Mesodermal cell (in vitro differentiated cells): ENCODE results near the gene COL4A2.

Experiments
- H3K27ac ChIP-seq: 2 replicates; pipeline ENCODE4 v1.7.0; 2013; ENCODE audit warnings: mild to moderate bottlenecking, low read depth, low read length, moderate library complexity; ENCODE audit not compliant: severe bottlenecking
- H3K36me3 ChIP-seq: 2 replicates; pipeline ENCODE4 v1.7.1; 2013; ENCODE audit warnings: mild to moderate bottlenecking, low read length, moderate library complexity; ENCODE audit not compliant: control insufficient read depth, insufficient read depth
- H3K4me1 ChIP-seq: one replicate; pipeline ENCODE4 v1.7.1; 2013; ENCODE audit warnings: mild to moderate bottlenecking, low read length; ENCODE audit not compliant: insufficient read depth, control insufficient read depth, poor library complexity, severe bottlenecking
- H3K4me3 ChIP-seq: 2 replicates; pipeline ENCODE4 v1.7.0; 2013; ENCODE audit warnings: low read length, control low read depth, mild to moderate bottlenecking; ENCODE audit not compliant: insufficient read depth, poor library complexity, severe bottlenecking; ENCODE audit errors: extremely low read depth
- H3K9me3 ChIP-seq: 2 replicates; pipeline ENCODE4 v1.7.1; 2013; ENCODE audit warnings: mild to moderate bottlenecking, low read length, moderate library complexity; ENCODE audit not compliant: control insufficient read depth
- WGBS, 2 experiments: methylation state at CpG; one replicate each; pipeline ENCODE4 v1.1.5; 2013; ENCODE audit warnings: missing lambda C conversion rate in 2 of 2; ENCODE audit not compliant: insufficient coverage in 2 of 2; 5-methylcytosine and 5-hydroxymethylcytosine counted together

COL4A2 gene

DNA sequence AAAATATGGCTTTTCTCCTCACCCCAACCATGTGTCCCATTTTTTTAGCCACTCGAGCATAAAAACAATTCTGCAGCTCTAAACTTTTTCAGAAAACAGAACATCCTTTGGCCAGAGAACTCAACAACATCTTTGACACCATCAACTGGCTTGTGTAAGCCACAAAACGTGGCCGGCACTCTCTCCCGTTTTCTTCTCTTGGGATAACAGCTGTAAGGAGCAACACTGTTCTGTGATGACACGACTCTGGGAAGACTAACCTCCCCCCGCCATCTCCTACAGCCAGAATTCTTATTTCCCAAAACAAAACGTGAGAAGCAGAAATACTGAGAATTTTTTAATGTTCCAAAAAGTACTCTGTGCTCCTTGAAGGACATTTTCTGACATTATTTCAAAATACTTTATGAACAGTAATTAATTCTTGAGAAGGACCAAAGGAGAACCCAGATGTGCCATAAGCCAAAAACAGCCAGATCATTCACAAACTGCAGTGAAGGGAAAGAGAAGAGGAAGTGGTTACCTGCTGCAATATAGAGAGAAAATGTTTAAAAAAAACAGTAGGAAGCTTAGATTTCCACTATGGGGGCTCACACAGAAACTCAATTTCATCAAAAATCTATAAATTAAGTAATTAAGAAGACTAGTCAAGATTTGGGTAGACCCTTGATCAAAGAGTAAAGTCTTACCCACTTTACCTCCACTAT lies 25.9 kb upstream of the COL4A2 start:
- 89 to 98% methylated on average over 4 to 5 of the region's 7 CpGs for WGBS, 2 experiments
- H3K4me1 ChIP-seq: peaks cover 7% of the 10 kb centered on the region
- H3K9me3 ChIP-seq: no peaks in the 10 kb centered on the region
- no peak overlapping the region for H3K4me3 ChIP-seq
- peaks cover 55% of the 10 kb centered on the region for H3K36me3 ChIP-seq
- no peak overlapping the region for H3K27ac ChIP-seq

DNA sequence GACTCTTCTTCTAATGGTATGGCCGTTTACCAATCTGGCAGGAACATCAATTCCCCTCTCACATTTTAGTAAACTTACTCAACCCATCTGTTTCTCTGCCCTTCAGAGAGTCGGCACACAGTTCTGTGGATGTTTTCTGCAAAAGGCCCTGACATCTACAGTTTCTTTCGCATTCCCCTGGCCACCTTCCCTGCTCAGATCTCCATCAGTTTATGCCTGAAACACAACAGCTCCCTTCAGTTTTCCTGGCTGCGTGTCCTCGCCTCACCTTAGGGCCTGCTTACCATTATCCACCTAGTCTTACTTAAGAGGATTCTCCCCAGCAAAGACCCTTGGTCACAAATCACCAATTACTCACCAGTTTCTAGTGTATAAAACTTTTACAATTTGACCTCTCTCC lies 25.3 kb upstream of the COL4A2 start:
- H3K4me3 ChIP-seq: no peak overlapping the region
- H3K4me1 ChIP-seq: peaks cover 7% of the 10 kb centered on the region
- 93% methylated on average over 5 of the region's 5 CpGs for WGBS, 2 experiments
- H3K9me3 ChIP-seq: no peaks in the 10 kb centered on the region
- peaks cover 59% of the 10 kb centered on the region for H3K36me3 ChIP-seq
- no peak overlapping the region for H3K27ac ChIP-seq

DNA sequence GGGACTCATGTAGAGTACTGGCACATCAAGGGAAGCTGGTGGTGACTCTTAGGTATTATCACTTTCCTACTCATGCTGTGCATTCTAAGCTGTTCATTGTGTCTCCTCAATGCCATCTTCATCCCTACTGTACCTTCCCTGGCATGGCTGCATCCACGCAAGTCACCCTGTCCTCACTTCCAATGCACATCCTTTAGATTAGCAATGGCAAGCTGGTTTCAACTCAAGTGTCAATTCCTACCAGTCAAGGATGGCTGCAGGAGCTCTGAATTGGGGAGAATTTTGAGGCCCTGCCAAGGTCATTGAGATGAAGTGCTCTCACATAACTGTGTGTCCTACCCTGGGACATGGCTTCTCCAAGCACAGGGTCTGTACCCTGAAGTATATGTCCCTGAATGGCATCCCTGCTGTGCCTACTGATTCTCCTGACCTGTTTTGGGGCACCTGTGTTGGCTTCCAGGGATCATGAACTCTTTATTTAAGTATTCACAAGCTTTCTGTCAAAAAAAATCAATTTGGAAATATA lies 24.7 kb upstream of the COL4A2 start:
- WGBS, 2 experiments: 100% methylated on average over 1 of the region's 1 CpG
- peaks cover 5% of the 10 kb centered on the region for H3K4me1 ChIP-seq
- H3K27ac ChIP-seq: no peak overlapping the region
- no peaks in the 10 kb centered on the region for H3K9me3 ChIP-seq
- H3K36me3 ChIP-seq: peaks cover 61% of the 10 kb centered on the region
- H3K4me3 ChIP-seq: no peak overlapping the region

DNA sequence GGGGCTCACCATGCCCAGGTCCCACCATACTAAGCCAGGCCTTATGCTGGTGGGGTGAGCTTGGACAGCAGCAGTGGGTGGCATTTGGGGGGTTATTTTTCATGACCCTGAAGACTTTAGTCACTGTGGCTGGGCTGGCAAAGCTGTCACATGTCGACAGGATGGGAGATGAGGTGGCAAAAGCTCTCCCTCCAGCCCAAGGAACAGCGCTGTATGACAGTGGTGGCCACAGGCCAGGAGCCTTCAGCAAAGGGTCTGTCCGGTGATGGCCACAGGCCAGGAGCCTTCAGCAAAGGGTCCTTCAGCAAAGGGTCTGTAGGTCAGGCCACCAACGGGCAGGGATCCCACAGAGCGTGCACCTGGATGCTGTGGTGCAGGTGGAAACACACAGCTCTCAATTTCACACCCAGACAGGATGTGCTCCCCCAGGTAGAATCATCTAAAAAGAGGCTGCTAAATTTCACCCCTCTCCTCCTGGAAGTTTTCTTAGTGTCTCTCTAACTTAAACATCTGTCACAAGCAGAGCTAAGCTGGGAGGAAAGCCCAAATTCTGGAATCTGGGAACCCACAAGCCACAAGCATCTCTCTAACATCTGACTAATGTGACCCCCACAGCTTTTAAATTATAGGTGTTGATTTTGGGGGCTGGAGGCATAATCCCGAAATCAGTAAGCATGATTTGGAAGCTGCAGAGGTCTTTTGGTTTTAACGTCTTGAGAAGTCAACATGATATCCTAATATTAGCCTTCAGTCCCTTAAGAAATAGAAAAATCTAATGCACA lies 23.2 kb upstream of the COL4A2 start:
- H3K36me3 ChIP-seq: peaks cover 68% of the 10 kb centered on the region
- H3K27ac ChIP-seq: no peak overlapping the region
- H3K4me3 ChIP-seq: no peak overlapping the region
- no peaks in the 10 kb centered on the region for H3K9me3 ChIP-seq
- 87 to 100% methylated on average over 5 of the region's 7 CpGs for WGBS, 2 experiments
- H3K4me1 ChIP-seq: no peaks in the 10 kb centered on the region

DNA sequence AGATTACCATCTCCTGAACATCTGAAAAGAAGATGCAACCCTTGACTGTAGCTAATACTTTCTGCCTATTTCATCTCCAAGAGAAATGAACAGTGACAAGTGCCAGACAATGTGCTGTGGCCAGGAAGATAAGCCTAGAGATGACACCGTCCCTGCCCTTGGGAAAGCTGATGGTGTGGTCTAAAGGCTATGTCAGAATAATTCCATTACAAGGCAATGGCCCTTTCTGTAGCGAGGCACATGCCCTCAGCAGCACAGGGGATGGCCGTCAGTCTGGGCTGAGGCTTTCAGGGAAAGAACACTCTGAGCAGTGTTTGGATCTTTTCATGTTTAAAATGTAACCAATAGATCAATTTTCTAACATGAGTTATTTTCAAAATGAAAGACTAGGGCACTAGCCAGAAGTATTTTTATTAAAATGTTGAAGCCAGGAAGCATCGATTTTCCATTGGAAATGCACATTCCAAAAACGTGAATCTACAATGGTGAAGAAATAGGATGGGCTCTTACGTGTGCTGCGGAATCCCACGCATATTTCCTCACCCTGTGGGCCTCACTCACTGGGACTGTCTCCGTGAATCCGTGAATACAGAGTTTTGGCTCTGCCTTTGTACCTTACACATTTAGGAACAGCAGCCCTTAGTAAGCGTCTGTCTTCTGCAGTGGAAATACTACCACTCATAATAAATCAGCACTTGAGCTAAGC lies 22.2 kb upstream of the COL4A2 start:
- Histone ChIP-seq H3K4me3 (no peak overlapping the region), H3K27ac (no peak overlapping the region), H3K4me1 (no peaks in the 10 kb centered on the region), H3K36me3 (peaks cover 71% of the 10 kb centered on the region), H3K9me3 (no peaks in the 10 kb centered on the region)
- WGBS, 2 experiments: 86 to 89% methylated on average over 6 to 7 of the region's 11 CpGs

DNA sequence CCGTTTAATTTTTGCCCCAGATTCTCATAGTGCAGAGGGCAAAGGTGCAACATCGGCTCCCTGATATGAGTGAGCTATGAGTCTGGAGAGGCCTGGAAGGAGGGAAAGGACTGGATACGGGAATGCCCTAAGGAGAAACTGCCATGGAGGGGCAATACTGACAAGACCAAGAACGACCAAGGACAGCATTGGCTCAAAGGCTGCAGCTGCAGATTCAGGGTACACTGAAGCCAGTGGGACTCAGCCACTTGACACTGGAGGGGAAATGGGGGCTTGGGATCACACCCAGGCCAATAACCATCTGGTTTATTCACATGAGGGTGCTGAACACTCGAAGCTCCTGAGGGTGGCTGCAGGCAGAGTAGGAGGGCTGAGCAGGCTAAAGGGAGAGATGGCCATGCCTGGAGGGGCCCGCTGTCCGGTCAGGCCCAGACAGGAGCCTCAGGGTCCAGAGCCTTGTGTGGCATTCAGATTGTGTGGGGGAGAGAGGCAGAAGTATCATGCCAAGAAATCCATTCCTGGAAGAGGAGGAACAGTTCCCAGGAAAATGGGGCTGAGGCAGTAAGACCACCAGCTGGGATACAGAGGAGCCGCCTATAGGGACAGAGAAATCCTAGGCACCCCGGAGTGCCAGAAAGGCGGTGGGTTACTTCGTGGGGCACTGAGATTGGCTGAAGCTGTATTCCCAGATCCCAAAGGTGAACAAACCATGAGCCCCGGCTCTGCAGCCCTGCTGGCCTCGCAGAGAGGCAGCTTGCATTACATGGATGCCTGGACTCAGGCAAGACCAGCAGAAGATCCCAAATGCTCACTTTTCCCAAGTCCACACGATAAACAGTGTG lies 20.9 kb upstream of the COL4A2 start:
- Histone ChIP-seq H3K9me3 (no peaks in the 10 kb centered on the region), H3K27ac (no peak overlapping the region), H3K4me3 (no peak overlapping the region), H3K36me3 (peaks cover 79% of the 10 kb centered on the region), H3K4me1 (peaks cover 3% of the 10 kb centered on the region)
- WGBS, 2 experiments: 88 to 94% methylated on average over 14 of the region's 14 CpGs

DNA sequence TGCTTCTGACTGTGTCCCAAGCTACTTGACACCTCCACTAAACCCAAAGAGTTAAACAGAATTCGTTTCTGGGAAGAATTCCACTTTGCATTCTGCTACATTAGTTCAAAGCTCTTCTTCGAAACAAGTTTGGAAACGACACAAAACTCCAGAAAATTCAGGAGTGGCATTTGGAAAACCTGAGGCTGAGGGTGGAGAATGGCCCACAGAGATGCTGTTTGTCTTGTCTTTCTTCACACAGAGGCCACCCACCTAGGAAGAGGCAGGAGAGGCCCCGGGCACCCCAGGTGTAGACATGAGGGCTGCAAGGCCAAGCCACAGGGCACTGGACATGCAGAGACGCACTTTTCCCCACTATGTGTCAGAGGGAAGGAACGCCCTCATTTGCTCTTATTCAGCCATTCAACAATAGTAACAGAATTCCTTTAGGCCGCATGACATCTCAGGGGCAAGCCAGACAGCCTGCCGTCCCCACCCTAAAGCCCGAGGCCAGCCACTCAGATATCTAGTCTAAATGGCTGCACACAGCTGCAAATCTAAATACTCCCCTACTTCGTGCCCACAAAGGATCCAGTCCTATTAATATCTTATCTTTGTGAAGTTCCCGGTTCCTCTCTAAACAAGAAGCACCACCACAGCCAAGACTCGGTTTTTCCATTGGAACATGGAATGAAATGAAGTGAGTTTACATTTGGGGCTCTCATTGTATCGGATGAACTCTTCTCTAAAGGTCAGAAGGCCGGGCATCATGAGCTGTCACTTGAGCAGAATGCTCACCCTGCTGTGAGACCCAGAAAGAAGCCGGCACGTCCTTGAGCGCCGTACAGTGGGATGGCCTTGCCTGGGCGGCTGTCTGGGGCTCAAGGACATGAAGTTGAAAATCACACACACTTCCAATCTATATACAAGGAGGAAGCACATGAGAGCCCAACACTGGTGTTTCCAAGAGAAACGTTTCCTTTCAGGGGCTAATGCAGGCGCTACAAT lies 20.0 kb upstream of the COL4A2 start:
- Histone ChIP-seq H3K9me3 (no peaks in the 10 kb centered on the region), H3K36me3 (peaks cover 84% of the 10 kb centered on the region), H3K4me1 (peaks cover 3% of the 10 kb centered on the region), H3K27ac (no peak overlapping the region), H3K4me3 (no peak overlapping the region)
- WGBS, 2 experiments: 85 to 88% methylated on average over 15 to 18 of the region's 21 CpGs

DNA sequence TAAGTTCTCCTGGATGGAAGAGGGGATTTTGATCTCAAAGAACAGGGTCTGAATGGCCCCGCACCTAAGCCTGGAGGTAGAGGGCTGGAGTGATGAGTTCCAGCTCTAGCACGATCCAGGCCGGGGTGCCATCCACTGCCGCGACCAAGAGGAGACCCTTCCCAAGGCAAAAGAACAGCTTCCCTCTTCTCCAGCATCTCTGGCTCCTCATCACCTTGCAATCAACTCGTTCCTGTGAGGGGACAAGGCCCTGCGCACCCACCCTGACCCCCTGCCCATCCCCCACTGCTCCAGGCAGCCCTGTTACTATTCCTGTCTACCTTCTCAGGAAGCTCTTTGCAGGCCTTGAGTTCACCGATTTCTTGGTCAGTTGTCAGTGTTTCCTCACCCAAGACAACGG lies 17.9 kb upstream of the COL4A2 start:
- H3K36me3 ChIP-seq: peaks cover 84% of the 10 kb centered on the region
- H3K9me3 ChIP-seq: no peaks in the 10 kb centered on the region
- WGBS, 2 experiments: 96 to 97% methylated on average over 8 to 9 of the region's 9 CpGs
- H3K4me1 ChIP-seq: peaks cover 3% of the 10 kb centered on the region
- H3K4me3 ChIP-seq: no peak overlapping the region
- H3K27ac ChIP-seq: no peak overlapping the region

DNA sequence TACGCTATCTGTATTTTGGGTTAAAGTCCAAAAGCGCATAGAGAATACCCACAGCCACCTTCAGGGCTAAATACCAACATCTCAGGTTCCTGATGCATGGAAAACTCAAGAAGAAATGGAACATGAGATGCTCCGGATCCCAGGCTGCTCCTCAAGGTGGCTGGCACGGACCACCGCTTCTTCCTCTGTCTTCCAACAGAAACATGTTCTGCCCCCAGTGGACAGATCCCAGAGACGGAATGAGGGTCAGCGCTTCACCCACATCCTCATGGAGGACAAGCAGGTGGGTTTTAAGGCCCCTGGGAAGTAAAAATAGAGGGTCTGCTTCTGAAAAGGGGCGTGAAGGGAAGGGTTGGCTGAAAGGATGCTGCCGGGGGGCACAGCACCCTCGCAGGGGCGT lies 17.4 kb upstream of the COL4A2 start:
- no peaks in the 10 kb centered on the region for H3K9me3 ChIP-seq
- H3K27ac ChIP-seq: no peak overlapping the region
- H3K4me1 ChIP-seq: peaks cover 6% of the 10 kb centered on the region
- WGBS, 2 experiments: 95 to 100% methylated on average over 10 of the region's 11 CpGs
- no peak overlapping the region for H3K4me3 ChIP-seq
- H3K36me3 ChIP-seq: peaks cover 84% of the 10 kb centered on the region
